CD14-positive monocyte (primary cell): ENCODE data around the gene RSPO1. TPM values are rescaled to one million over a fixed set of nuclear protein-coding genes. Genes with fewer than 3 reads are reported as not detected.

ENCODE experiments used
- DNase-seq, 3 donors: peaks; one replicate each; pipeline ENCODE4 v3.0.0-alpha.2; 2011 to 2022
- H2AFZ ChIP-seq: 2 replicates; pipeline ENCODE4 v1.6.0; 2012; ENCODE audit warnings: mild to moderate bottlenecking, low read depth, low read length, inconsistent platforms; ENCODE audit not compliant: insufficient read depth, poor library complexity, severe bottlenecking
- H3K27ac ChIP-seq, 2 donors: 1 replicate in 1 of 2; 2 replicates in 1 of 2; pipeline ENCODE4 v1.5.1; 2012 to 2013; ENCODE audit warnings: low read length in 2 of 2, control low read depth in 1 of 2, inconsistent platforms in 1 of 2, low read depth in 1 of 2, mild to moderate bottlenecking in 1 of 2
- H3K27me3 ChIP-seq, 2 donors: one replicate each; pipeline versions ENCODE4 v1.6.0 to v1.6.1; 2011 to 2013; ENCODE audit warnings: low read length in 2 of 2; ENCODE audit not compliant: control insufficient read depth in 2 of 2, insufficient read depth in 2 of 2
- H3K36me3 ChIP-seq, 2 donors: replicated peaks in 1 of 2; 1 replicate in 1 of 2; 2 replicates in 1 of 2; pipeline versions ENCODE4 v1.5.1 to v1.6.1; 2012 to 2013; ENCODE audit warnings: low read length in 2 of 2, control low read depth in 1 of 2, inconsistent platforms in 1 of 2, mild to moderate bottlenecking in 1 of 2; ENCODE audit not compliant: insufficient read depth in 2 of 2, control insufficient read depth in 1 of 2
- H3K4me1 ChIP-seq, 2 donors: 1 replicate in 1 of 2; 2 replicates in 1 of 2; pipeline versions ENCODE4 v1.5.1 to v1.6.1; 2012 to 2013; ENCODE audit warnings: low read length in 2 of 2, control low read depth in 1 of 2, inconsistent platforms in 1 of 2, mild to moderate bottlenecking in 1 of 2, moderate library complexity in 1 of 2; ENCODE audit not compliant: insufficient read depth in 2 of 2, control insufficient read depth in 1 of 2
- H3K4me2 ChIP-seq: replicated peaks from 2 replicates; pipeline ENCODE3; 2012; ENCODE audit warnings: low read length, moderate library complexity, mild to moderate bottlenecking; ENCODE audit not compliant: poor library complexity, severe bottlenecking; ENCODE audit errors: extremely low read depth
- H3K4me3 ChIP-seq, 3 experiments: fragments of 200-600 bp in 1 of 3; sonication (generic) in 1 of 3; replicated peaks in 1 of 3; 1 replicate in 2 of 3; 2 replicates in 1 of 3; pipeline ENCODE4 v1.5.1; 2011 to 2013; ENCODE audit warnings: low read length in 3 of 3, mild to moderate bottlenecking in 3 of 3, control low read depth in 2 of 3, low read depth in 2 of 3, inconsistent platforms in 1 of 3, moderate library complexity in 1 of 3
- H3K79me2 ChIP-seq: 2 replicates; pipeline ENCODE4 v1.6.0; 2012; ENCODE audit warnings: mild to moderate bottlenecking, control low read depth, inconsistent platforms, low read length, moderate library complexity; ENCODE audit not compliant: insufficient read depth
- H3K9ac ChIP-seq: 2 replicates; pipeline ENCODE4 v1.6.0; 2017; ENCODE audit warnings: low read length, mild to moderate bottlenecking; ENCODE audit not compliant: insufficient read depth, poor library complexity, severe bottlenecking
- H3K9me3 ChIP-seq, 2 donors: replicated peaks in 1 of 2; 1 replicate in 1 of 2; 2 replicates in 1 of 2; pipeline versions ENCODE4 v1.5.1 to v1.6.1; 2012 to 2013; ENCODE audit warnings: low read length in 2 of 2, control low read depth in 1 of 2; ENCODE audit not compliant: control insufficient read depth in 1 of 2, insufficient read depth in 1 of 2
- H4K20me1 ChIP-seq: 2 replicates; pipeline ENCODE4 v1.6.0; 2012; ENCODE audit warnings: mild to moderate bottlenecking, low read length, control low read depth, moderate library complexity; ENCODE audit not compliant: insufficient read depth
- H3K27ac Mint-ChIP-seq, 7 donors: one replicate each; pipeline ENCODE4 v1.8.0; 2020; ENCODE audit warnings: mild to moderate bottlenecking in 7 of 7, mixed read lengths in 7 of 7, moderate library complexity in 6 of 7, inconsistent platforms in 2 of 7
- H3K27me3 Mint-ChIP-seq, 3 donors: one replicate each; pipeline ENCODE4 v1.8.0; 2021 to 2022; ENCODE audit warnings: low read depth in 3 of 3, mild to moderate bottlenecking in 3 of 3, mixed read lengths in 3 of 3, moderate library complexity in 3 of 3, inconsistent platforms in 1 of 3
- H3K36me3 Mint-ChIP-seq, 2 donors: one replicate each; pipeline ENCODE4 v1.8.0; 2020; ENCODE audit warnings: mixed read lengths in 2 of 2, inconsistent platforms in 1 of 2, mild to moderate bottlenecking in 1 of 2
- H3K4me1 Mint-ChIP-seq: one replicate; pipeline ENCODE4 v1.8.0; 2020; ENCODE audit warnings: mild to moderate bottlenecking, mixed read lengths
- H3K4me3 Mint-ChIP-seq, 2 donors: one replicate each; pipeline ENCODE4 v1.8.0; 2020; ENCODE audit warnings: mild to moderate bottlenecking in 2 of 2, mixed read lengths in 2 of 2, moderate library complexity in 1 of 2
- H3K9me3 Mint-ChIP-seq, 7 donors: one replicate each; pipeline ENCODE4 v1.8.0; 2020 to 2022; ENCODE audit warnings: mixed read lengths in 7 of 7, mild to moderate bottlenecking in 6 of 7, moderate library complexity in 6 of 7, inconsistent platforms in 2 of 7
- CTCF ChIP-seq: fragments of 200-600 bp; IDR thresholded peaks from one replicate; pipeline ENCODE4 v1.8.0; 2022; ENCODE audit warnings: antibody characterized with exemption, mild to moderate bottlenecking
- WGBS: methylation state at CpG from one replicate; pipeline ENCODE4 v1.1.5; 2013; ENCODE audit warnings: missing lambda C conversion rate; ENCODE audit not compliant: insufficient coverage; 5-methylcytosine and 5-hydroxymethylcytosine counted together
- intact Hi-C, 2 donors: fragments of 100-400 bp; cut with micrococcal nuclease; formaldehyde crosslinking; loops; one replicate each; pipeline versions ENCODE4 v1.15.0 to v1.15.1; 2023
- polyA plus RNA-seq, 3 donors: library from polyadenylated mRNA; depleted of rRNA in 1 of 3; unstranded in 2 of 3; stranded (reverse) in 1 of 3; fragments of 300-500 nt in 2 of 3; fragments of >200 nt in 1 of 3; fragmentation: Illumina TruSeq in 2 of 3; gene quantifications; 1 replicate in 2 of 3; 2 replicates in 1 of 3; pipeline ENCODE4 v1.2.3, GENCODE V29; 2012 to 2021

RSPO1 gene
- polyA plus RNA-seq, 3 donors: not detected

- Histone ChIP-seq H3K9me3 (peaks cover 0 to 10% of the 10 kb centered on the region in 2 donors), H3K9ac (no peak overlapping the region), H3K27ac (no peak overlapping the region), H3K4me3 (no peak overlapping the region), H4K20me1 (no peaks in the 10 kb centered on the region), H3K4me1 (no peaks in the 10 kb centered on the region), H3K4me2 (no peak overlapping the region), H2AFZ (no peak overlapping the region), H3K27me3 (peaks cover 21 to 41% of the 10 kb centered on the region in 2 donors), H3K36me3 (no peaks in the 10 kb centered on the region), H3K79me2 (no peaks in the 10 kb centered on the region)
- H3K27ac Mint-ChIP-seq: no peak overlapping the region
- WGBS: 95% methylated on average over 2 of the region's 8 CpGs
- H3K4me3 Mint-ChIP-seq: no peak overlapping the region
- TF ChIP-seq CTCF: no peak
- peaks cover 48 to 70% (median 57%) of the 10 kb centered on the region in 3 donors for H3K27me3 Mint-ChIP-seq
- peaks cover 0 to 5% (median 0%) of the 10 kb centered on the region in 7 donors for H3K9me3 Mint-ChIP-seq
- no peak for DNase-seq
- H3K36me3 Mint-ChIP-seq: no peaks in the 10 kb centered on the region
- intact Hi-C loops: no loop called here
- H3K4me1 Mint-ChIP-seq: peaks cover 2% of the 10 kb centered on the region
These were observed 6.6 kb downstream of the RSPO1 start for GRCh38 chr1:37628026-37628556.

DNA sequence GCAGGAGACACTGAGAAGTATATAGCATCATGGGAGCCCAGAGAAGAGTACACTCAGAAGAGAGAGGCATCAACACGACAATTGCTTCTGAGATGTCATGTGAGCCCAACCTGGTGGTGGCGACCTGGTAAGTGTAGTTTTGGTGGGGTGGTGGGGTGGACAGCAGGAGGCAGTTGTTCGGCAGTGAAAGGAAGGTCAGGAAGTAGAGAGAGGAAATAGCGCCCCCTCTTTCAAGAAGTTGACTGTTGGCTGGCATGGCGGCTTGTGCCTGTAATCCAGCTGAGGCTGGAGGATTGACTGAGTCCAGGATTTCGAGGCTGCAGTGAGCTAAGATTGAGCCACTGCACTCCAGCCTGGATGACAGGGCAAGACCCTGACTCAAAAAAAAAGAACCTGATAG, 12.6 kb downstream of the RSPO1 start:
- H3K36me3 ChIP-seq: no peaks in the 10 kb centered on the region
- no peak overlapping the region for H3K4me3 Mint-ChIP-seq
- no peaks in the 10 kb centered on the region for H3K4me1 Mint-ChIP-seq
- no peak overlapping the region for H3K27ac Mint-ChIP-seq
- no peaks in the 10 kb centered on the region for H3K4me1 ChIP-seq
- no peak overlapping the region for H3K9ac ChIP-seq
- peaks cover 0 to 10% of the 10 kb centered on the region in 2 donors for H3K27me3 ChIP-seq
- H3K36me3 Mint-ChIP-seq: no peaks in the 10 kb centered on the region
- intact Hi-C loops: no loop called here
- no peak overlapping the region for H3K27ac ChIP-seq
- peaks cover 17 to 36% (median 35%) of the 10 kb centered on the region in 3 donors for H3K27me3 Mint-ChIP-seq
- H3K79me2 ChIP-seq: no peaks in the 10 kb centered on the region
- H3K4me2 ChIP-seq: no peak overlapping the region
- no peak for TF ChIP-seq CTCF
- H2AFZ ChIP-seq: no peak overlapping the region
- H3K9me3 ChIP-seq: no peaks in the 10 kb centered on the region
- H4K20me1 ChIP-seq: no peaks in the 10 kb centered on the region
- DNase-seq: no peak
- no peaks in the 10 kb centered on the region for H3K9me3 Mint-ChIP-seq
- 50% methylated on average over 6 of the region's 6 CpGs for WGBS
- H3K4me3 ChIP-seq: no peak overlapping the region
